HG02884 (cell line): ENCODE results near the gene DERL2.

Experiments used
- ATAC-seq: cut with Tn5 transposase; IDR thresholded peaks from one replicate; pipeline ENCODE4 v1.9.1; 2021; ENCODE audit warnings: mild to moderate bottlenecking, moderate library complexity; ENCODE audit not compliant: unreplicated experiment

Gene DERL2

DNA sequence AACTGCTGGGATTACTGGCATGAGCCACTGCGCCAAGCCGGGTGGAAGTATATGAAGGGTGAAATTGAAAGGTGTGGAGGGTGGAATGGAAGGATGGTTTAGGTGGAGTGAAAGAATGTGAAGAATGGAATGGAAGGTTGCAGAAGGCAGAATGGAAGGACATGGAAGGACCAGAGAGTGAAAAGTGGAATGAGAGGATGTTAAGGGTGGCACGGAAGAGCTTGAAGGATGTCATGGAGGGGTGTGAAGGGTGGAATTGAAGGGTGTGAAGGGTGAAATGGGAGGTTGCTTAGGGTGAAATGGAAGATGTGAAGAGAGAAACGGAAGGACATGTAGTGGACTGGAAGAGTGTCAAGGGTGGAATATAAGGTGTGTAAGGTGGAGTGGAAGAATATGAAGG, 16.6 kb upstream of the DERL2 start:
- ATAC-seq, result no peak

DNA sequence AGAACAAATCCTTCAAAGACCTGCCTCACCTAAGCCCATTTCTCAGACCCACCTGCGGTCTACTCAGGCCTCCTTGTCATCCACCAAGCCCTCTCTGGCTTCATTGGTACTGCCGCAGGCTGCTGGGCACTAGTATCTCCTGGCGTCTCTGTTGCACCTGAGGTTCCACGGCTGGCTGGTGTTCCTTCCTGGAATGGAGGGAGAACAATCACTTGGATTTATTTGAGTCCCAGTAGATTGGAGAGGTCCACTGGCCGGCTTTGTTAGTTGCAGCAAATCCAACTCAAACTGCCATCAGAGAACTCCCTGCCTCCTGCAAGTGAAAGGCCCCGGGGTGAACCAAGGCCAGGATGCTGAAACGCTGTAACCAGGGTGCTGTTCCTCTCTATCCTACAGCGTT, 15.7 kb upstream of the DERL2 start:
- no peak for ATAC-seq

DNA sequence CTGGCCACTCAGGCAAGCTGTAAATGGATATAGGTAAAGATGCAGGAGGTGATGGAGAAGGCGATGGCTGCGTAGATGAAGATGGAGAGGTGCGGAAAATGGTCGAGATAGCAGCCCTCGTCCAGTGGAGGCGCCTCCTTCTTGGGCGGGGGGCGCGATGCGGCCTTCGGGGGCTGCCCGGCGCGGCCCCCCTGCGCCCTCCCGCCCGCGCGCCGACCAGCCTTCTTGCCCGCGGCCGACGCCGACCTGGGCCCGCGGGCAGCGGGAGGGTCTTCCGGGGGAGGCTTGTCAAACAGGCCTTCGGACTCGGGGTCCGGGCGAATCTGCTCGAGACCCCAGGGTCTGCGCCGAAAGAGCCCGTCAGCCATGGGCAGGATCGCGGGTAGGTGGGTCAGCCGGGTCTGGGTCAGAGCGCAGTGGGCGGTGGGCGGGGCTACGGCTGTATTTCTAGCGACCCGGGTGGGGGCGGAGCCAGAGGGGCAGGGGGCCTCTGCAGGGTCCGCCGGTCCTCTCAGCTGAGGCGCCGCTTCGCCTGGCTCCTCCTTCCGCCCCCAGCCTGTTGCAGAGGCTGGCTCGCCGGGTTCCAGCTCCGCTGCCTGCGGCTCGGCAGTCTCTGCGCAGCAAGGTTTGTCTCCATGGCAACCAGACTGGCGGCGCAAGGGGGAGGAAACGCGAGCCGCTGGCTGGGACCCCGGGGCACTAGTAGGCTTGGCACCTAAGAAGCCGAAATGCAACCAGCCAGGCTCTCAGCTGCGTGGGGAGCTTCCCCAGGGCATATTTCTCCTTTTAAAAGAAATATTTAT, 14.8 kb upstream of the DERL2 start:
- no peak for ATAC-seq

DNA sequence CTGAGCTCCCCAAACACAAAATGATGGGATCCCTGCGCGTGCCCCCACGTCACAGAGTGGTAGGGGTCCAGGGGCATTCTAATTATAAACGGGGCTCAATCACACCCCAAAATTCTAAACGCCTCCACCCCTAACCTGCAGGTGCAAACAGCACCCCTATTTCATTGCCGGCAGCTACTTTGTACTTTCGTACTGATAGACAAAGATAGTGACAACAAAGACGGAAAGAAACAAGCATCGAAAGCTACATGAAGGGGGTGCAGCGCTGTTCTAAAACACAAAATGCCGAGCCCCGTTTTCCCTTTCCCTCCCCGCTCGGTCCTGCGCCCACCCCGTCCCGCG, 14.2 kb upstream of the DERL2 start:
- ATAC-seq, result no peak

DNA sequence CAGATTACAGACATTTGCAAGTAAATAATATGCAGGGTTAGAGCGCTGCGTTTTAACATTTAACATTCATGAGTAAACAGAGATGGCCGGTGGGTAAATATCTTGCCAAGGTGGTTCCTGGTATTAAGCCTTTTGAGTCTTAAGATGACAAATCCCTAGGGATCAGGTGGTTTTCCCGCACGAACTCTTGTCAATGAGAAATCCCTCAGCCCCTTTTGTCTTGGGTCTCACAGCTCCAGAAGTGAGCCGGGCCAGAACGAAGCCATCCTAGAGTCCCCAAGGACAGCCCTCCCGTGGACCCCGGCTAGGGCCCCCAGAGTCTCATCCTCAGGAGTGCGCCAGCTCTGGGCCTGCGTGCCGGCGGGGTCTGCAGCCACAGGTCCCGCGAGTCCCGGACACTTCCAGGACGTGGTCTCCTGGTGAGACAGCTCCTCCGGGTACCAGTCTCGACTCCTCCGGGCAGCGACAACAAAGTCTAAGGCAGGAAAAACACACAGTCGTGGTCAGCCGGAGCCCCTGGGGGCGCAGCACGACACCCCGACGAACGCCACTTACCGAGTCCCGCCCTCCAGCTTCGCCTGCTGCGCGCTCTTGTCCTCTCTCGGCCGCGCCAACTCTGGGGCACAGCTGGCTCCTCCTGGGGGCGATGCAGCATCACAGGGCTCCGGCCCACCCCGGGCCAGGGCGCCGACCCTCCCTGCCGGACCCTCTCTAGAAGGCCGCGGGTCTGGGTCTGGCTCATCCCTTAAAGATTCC, 13.7 kb upstream of the DERL2 start:
- no peak for ATAC-seq

DNA sequence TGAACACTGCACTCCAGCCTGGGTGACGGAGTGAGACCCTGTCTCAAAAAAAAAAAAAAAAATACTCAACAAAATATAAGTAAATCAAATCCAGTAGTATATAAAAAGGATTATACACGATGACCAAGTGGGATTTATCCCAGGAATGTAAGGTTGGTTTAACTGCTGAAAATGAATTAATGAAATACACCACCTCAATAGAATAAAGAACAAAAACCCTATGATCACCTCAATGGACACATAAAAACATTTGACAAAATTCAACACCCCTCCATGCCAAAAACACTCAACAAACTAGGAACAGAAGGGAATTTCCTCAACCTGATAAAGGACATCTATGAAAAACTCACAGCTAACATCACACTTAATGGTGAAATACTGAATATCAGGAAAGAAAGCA, 7.0 kb upstream of the DERL2 start:
- no peak for ATAC-seq

DNA sequence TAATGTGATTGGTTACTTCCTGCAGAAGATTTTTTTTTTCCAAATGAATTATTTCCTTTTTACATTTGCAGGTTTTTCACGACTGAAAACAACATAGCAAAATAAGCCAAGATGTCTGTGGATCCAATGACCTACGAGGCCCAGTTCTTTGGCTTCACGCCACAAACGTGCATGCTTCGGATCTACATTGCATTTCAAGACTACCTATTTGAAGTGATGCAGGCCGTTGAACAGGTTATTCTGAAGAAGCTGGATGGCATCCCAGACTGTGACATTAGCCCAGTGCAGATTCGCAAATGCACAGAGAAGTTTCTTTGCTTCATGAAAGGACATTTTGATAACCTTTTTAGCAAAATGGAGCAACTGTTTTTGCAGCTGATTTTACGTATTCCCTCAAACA, 2.8 kb upstream of the DERL2 start:
- no peak for ATAC-seq

DNA sequence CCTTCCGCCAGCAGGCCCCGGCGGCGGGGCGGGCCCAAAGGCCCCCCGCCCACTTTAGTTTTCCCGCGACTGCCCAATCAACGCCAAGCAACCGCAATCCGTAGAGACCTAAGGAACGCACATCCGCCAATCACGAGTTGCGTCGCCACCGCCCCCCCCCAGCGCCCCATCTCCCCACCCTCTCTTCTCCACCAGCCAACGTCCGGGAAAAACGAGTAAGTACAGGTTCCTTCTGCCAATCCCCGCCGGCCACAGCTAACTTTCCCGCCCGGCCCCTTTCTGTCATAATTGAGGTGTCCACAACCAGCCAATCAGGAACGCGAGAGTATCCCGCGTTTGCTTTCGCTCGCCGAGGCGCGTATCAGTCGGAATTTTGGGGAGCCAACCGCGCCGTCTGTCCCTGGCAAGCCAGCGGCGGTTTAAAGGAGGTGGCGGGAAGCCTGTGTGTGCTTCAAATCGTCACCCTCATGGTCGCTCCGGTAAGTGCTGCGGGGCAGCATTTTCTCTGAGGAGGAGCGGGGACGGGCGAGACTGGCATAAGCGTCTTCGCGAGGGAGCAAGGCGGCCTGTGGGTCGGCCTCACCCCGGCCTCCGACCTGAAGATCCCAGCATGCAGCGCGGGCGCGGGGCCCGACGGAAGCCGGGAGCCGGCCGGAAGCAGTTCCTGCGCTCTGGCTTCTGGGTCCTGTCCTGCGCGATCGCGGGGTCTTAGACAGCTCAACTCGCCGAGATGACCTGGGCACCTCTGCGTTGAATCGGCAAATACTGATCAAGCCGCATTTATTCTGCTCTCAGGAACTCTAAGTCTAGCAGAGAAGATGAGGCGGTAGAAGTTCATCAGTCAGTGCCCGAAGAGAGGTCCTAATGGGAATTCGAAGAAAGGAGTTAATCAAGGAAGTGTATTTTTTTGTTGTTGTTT, 487 bp upstream of the DERL2 start, which contains the start of gene MIS12:
TSS of gene MIS12 (plus strand) at position 361 of the 919 bp plus-strand sequence. CDS start 2,297 bp downstream, outside the sequence.
- ATAC-seq, result peak; percentile 78

DNA sequence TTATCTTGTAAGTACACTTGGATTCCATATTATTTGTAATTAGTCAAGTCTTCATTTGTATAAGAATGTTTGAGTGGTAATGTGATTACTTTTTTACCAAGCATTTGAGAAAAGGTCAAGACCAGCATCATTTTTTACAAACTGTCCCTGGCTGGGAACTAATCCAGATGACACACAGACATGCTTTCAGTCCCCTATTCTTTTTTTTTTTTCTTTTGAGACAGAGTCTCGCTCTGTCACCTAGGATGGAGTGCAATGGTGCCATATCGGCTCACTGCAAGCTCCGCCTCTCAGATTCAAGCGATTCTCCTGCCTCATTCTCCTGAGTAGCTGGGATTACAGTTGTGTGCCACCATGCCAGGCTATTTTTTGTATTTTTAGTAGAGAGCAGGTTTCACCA, 4.5 kb downstream of the DERL2 start:
- ATAC-seq, result no peak

DNA sequence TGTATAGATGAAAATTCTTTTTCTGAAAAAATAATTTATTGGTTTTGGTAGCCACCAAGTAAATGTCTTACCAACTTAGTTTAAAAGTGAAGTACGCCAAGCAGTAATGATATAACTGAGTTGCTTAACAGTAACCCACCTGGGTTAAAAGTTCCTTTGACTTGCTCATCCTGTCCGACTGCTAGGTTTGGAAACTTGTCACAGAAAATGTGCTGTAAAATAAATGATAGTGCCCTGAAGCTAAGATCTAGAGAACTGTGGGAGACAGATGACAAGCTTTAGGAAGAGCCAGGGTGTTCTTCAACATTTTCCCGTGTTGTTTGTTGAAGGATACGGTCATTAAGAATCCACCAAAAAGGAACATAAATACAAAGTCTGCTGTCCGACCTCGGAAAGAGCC, 5.0 kb downstream of the DERL2 start:
- ATAC-seq, result no peak

DNA sequence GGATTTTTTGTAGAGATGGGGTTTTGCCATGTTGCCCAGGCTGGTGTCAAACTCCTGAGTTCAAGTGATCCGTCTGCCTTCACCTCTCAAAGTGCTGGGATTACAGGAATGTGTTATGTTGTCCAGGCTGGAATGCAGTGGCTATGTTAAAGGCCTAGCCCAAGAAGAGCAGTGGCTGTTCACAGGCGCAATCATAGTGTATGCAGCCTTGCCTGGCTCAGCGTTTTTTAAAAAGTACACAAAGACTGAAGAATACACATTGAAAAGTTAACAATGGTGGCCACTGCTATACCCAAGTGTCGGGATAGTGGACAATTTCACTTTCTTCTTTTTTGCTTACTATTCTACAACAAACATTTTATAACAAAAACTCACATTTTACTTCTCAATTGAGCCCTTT, 7.0 kb downstream of the DERL2 start:
- ATAC-seq, result no peak

DNA sequence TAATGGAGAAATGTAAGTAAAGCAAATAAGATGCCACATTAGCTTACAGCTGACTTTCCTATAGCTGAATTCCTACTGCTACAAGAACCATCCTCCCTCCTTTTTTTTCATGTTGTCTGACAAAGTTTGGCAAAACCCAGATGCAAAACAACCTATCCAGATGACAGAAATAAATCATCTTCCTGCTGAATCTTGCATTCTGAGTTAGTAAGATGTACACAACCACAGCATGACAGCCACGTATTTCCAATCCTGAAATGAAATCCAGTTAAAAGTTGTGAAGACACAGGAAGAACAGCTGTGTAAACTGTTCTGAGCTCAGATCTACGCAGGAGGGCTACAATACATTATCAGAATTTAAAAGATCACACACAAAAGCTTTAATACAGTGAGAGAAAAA, 12.1 kb downstream of the DERL2 start:
- no peak for ATAC-seq

DNA sequence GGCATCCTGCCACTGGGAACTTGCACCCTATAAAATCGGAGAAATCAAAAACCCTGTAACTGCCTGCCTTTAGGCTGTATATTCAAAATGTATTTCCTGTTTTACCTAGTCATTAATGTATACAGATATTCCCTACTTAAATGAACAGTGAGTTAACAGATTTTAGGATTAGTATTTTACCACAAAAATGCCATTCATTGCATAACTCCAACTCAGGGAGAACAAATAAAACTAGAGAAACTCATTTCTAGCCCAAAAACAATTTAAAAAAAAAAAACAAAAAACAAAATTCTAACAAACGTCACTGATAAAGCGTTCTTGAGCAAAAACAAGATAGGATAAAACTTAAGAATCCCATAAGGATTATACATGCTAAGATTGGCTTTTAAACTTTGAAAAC, 13.5 kb downstream of the DERL2 start:
- ATAC-seq, result no peak

DNA sequence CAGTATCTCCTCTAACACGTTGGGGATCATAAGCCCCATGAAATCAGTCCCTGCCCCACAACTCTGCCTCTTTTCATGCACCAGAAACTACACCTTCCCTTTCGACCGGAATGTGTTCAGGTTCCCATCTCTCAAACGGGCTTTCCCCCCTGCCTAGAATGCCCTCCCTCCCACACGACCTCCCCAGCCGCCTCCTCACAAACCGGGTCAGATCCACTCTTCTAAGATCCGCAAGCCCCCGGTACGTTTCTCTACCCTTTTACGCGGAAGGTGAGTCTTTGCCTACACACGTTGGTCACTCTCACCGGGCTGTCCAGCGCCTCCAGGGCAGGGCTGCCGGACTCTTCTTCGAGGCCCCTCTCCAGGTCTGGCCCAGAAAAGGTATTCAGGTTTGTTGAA, 17.9 kb downstream of the DERL2 start:
- ATAC-seq, result no peak

DNA sequence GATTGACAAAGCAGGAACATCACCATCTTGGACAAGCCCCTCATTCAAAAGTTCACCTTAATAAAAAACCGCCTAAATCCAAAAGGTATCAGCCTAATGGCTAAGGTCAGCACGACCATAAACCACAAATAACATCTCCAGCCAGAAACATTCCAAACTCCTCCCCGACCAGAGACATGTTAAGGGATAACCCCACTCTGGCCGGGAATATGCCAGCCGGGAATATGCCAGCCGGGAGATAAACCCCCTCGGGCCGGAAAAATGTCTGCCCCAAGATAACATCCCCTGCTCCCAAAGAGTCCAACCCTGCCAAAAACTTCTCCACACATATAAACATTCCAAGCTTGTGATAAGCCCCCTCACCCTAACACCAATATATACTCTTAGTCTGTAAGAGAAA, 18.6 kb downstream of the DERL2 start:
- no peak for ATAC-seq

DNA sequence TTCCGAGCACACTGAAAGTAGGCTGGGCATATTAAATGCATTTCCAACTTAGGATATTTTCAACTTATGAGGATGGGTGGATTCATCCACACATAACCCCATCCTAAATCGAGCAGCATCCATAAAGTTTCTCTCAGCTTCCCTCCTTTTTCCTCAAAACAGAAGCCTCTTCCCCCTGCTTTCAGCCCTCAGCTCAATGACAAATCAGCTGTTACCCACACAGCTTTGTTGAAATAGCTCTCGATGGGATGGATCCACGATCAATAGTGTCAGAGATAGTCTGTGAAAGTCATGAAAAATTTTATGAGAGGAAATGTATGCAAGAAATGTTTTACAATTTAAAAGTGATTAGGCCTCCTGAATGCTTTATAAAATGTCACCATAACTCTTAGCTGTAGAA, 19.7 kb downstream of the DERL2 start:
- no peak for ATAC-seq

DNA sequence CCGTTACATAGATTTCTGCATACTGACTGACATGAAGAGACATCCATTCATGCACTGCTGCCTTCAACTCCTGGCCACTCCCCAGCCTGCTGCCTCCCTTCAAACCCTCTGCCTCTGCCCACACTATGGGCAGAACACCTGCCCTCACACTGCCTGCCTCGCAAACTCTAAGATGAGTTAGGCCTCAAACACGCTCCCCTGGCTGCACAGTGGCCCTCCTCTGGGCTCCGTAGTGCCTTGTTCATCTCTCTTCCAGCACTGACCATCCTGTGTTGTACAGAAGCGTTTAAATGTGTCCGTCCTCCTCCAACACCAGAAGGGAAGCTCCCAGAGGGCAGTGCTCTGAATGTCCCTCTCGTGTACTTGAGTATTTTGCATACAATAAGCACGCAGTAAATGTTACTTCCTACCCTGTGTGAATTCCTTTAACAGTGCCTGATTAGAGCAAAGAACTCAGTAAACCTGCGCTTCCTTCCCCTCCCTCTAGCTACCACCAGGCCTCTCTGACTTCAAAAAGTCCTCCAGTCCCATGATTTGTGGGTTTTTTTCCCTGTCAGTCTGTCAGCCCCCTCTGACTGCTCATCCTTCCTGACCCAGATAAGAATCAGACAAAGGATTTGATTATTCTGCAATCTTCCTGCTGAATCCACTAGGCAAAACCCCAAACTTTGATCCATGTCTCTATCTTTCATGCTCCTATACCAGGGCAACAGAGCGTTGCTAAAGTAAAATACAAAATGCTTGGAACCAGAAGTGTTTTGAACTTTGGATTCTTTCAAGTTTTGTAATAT, 21.1 kb downstream of the DERL2 start:
- ATAC-seq, result no peak

DNA sequence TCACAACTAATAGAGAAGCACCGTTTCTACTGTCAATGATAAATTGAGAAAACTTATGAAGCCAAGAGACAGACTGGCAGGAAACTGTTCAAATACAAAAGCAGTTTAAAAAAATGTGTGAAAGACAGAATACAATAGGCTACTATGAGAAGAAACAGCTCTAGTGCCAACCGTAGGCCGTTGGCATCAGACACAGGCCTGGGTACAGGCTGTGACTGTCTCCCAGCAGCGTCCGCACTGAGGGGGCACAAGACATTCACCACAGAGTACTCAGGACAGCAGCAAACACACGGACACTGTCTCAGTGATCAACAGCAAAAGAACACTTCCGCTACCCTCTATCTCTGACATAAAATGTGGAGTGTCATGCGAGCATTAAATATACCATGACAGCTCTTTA, 39.2 kb downstream of the DERL2 start:
- no peak for ATAC-seq

DNA sequence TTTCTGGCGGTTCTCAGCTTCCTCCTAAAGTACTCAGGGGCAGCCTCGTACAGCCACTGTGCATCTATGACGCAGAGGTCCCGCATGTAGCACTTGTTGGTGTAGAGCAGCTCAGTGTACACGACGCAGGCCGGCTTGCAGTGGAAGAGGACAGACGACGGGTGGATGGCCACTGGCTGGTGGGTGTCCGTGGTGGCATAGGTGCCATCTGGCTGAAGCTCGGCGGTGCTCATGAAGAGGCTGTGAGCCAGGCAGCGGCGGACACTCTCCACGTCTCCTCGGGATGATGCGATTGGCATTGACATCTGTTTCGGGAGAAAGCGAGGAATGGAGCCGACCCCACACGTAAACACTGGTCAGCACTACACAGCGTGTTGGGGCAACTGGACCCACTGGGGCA, 41.8 kb downstream of the DERL2 start:
- ATAC-seq, result no peak

DNA sequence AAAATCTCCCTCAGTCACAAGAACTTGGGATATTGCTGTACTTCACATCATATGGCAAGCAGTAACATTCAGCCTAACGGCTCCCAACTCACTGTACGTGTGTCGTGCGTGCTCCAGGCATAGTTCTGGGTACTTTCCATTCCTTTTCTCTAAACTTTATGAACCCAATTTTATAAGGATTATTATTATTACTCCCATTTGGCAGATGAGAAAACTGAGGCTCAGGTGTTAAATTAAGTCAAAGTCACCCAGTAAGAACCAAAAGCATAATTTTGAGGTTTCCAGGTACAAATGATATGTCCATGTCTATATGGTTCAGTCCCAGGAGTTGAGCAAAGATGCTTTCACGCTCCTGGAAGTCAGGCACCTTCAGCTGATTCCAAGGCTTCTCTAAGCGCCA, 42.2 kb downstream of the DERL2 start:
- ATAC-seq, result no peak

DNA sequence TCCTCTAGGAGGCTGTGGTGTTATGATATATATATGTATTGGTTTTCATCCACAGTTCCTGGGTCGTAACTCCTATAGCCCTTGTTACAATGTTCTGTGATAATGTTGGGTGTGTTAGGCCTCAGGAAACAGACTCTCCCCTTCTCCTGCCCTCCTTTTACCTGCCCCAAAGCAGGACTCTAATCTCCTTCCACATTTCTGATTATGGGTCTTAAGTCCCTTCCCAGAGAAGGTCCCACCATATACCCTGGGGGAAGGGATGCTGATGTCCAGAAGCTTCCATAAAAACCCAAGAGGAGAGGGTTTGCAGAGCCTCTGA, 46.6 kb downstream of the DERL2 start:
- ATAC-seq, result no peak
